Measurements from ENCODE around the gene KRT1. TPM values are rescaled to one million over a fixed set of nuclear protein-coding genes. Genes with fewer than 3 reads are reported as not detected.

KRT1 gene
- total RNA-seq, 1 donor from 2014 or later, result not detected

DNA sequence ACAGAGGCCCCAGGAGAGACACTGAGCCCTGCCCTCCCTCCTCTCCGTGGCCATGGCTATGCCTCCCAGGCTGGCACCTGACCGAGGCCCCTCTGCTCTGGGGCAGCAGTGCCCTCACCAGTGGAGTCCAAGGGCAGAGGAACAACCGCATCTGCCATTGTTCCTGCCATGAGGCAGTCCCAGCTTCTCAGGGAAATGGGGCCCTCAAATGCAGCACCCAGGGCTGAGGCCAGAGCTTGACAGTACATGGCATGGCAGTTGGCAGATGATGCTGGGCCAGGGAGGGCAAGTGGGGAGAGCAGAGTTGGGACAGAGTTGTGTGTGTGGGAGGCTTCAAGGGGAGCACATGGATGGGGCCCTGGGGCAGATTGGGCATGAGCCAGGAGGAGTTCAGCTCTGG is 44.2 kb upstream of the KRT1 start:
- Mint-ChIP-seq H3K4me3 (ENCODE audit: unreplicated experiment) (no peak overlapping the region), H3K27me3 (ENCODE audit: low read depth) (peaks cover 51% of the 10 kb centered on the region), H3K4me1 (ENCODE audit: low read depth) (no peaks in the 10 kb centered on the region), H3K27ac (ENCODE audit: unreplicated experiment) (no peak overlapping the region), H3K36me3 (ENCODE audit: low read depth) (no peaks in the 10 kb centered on the region), H3K9me3 (ENCODE audit: low read depth) (no peaks in the 10 kb centered on the region)
- no peak for DNase-seq (ENCODE audit: low spot score)
- TF ChIP-seq, protein P1, sequence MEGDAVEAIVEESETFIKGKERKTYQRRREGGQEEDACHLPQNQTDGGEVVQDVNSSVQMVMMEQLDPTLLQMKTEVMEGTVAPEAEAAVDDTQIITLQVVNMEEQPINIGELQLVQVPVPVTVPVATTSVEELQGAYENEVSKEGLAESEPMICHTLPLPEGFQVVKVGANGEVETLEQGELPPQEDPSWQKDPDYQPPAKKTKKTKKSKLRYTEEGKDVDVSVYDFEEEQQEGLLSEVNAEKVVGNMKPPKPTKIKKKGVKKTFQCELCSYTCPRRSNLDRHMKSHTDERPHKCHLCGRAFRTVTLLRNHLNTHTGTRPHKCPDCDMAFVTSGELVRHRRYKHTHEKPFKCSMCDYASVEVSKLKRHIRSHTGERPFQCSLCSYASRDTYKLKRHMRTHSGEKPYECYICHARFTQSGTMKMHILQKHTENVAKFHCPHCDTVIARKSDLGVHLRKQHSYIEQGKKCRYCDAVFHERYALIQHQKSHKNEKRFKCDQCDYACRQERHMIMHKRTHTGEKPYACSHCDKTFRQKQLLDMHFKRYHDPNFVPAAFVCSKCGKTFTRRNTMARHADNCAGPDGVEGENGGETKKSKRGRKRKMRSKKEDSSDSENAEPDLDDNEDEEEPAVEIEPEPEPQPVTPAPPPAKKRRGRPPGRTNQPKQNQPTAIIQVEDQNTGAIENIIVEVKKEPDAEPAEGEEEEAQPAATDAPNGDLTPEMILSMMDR (IDR thresholded peaks at IDR 0.05), result no peak

DNA sequence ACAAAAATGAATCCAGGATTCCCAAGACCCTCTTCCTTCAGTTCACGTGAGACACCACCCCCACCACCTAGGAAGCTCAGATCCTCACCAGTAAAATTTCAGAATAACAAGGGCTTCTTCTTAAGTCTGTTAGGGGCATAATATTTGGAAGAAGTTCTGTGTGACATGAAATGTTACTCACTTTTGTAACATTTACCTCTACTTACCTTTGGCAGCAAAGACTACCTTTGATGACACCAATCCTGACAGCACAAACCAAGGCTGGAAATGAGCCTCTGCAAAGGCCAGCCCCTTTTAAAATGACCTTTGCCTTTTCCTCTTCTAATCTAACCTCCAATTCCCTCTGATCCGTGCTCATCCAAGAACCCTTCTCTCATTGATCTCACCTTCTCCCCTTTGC is 42.5 kb upstream of the KRT1 start:
- Mint-ChIP-seq H3K27ac (ENCODE audit: unreplicated experiment) (no peak overlapping the region), H3K9me3 (ENCODE audit: low read depth) (no peaks in the 10 kb centered on the region), H3K4me3 (ENCODE audit: unreplicated experiment) (no peak overlapping the region), H3K36me3 (ENCODE audit: low read depth) (no peaks in the 10 kb centered on the region), H3K4me1 (ENCODE audit: low read depth) (no peaks in the 10 kb centered on the region), H3K27me3 (ENCODE audit: low read depth) (peaks cover 46% of the 10 kb centered on the region)
- DNase-seq (ENCODE audit: low spot score), result no peak
- TF ChIP-seq, protein P1 (IDR thresholded peaks at IDR 0.05), result no peak

DNA sequence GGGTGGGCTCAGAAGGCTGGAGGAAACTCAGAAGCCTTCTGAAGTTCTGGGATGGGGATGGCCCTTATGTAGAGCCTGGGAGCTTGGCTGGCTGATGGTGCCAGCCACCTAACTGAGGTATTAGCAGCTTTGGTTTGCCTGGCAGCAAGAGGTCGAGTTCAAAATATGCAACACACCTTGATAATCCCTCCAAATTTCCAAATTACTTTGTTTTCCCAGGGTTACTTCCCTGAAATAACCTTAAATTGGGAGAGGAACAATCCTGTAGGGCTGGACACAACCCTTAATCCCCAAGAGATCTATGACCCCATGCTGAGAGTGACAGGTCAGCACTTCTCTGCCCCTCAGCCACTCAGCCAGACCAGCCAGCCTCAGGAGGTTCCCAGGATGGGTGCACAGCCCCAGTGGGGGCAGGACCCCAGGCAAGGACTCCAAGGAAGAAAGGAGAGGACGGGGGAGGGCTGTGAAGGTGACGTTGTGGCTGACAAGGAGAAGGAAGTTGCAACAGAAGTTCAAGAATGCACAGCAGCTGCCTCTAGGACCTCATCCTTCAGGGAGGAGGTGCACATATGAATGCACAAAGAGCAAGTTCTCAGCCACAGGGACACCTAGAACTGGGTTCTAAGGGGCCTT is 41.7 kb upstream of the KRT1 start:
- no peak overlapping the region for H3K27ac Mint-ChIP-seq (ENCODE audit: unreplicated experiment)
- TF ChIP-seq, protein P1 (IDR thresholded peaks at IDR 0.05), result no peak
- H3K27me3 Mint-ChIP-seq (ENCODE audit: low read depth), result peaks cover 48% of the 10 kb centered on the region
- H3K4me3 Mint-ChIP-seq (ENCODE audit: unreplicated experiment), result no peak overlapping the region
- no peaks in the 10 kb centered on the region for H3K36me3 Mint-ChIP-seq (ENCODE audit: low read depth)
- H3K9me3 Mint-ChIP-seq (ENCODE audit: low read depth), result no peaks in the 10 kb centered on the region
- DNase-seq (ENCODE audit: low spot score), result no peak
- H3K4me1 Mint-ChIP-seq (ENCODE audit: low read depth), result no peaks in the 10 kb centered on the region

DNA sequence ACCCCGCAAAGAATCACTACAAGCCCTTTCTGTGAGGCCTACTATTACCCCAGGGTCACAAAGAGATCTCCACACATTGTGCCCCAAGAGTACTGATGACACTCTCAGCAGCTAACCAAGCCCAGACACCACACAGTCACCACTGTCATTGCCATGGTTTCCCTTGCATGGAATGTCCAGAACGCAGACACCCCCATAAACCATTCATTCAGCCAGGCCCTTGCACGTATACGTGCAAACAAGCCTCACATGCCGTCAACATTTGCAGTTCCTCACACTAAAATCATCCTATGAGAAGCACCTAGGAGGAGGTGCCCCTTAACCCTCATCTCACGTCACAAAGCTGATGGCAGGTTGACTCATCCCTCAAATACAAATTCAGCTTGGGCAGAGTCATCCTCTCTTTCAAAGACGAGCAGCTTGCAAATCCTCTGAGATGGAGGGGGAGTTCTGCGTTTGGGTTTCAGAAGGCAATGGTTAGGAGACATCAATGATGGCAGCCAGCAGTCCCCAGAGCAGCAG is 40.2 kb upstream of the KRT1 start:
- Mint-ChIP-seq H3K4me1 (ENCODE audit: low read depth) (no peaks in the 10 kb centered on the region), H3K27ac (ENCODE audit: unreplicated experiment) (no peak overlapping the region), H3K27me3 (ENCODE audit: low read depth) (peaks cover 52% of the 10 kb centered on the region), H3K36me3 (ENCODE audit: low read depth) (no peaks in the 10 kb centered on the region), H3K9me3 (ENCODE audit: low read depth) (no peaks in the 10 kb centered on the region), H3K4me3 (ENCODE audit: unreplicated experiment) (no peak overlapping the region)
- no peak for DNase-seq (ENCODE audit: low spot score)
- TF ChIP-seq, protein P1 (IDR thresholded peaks at IDR 0.05), result no peak

DNA sequence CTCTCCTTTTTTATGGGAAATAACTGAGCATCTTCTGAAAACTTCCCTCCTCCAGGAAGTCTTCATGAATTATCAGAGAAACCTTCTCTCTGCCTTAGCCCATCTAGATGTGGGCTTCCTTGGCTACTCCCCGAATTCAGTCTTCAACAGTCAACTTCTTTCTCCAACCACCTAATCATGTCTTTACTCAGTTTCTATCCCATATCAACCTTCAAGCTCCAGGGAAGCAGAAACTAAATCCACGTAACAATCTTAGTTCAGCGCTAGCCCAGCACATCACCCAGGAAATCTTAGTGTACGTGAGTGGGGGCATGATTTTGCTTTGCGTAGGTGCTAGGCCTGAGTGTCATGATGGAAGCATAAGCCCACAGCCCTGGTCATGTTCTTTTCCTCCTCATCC is 35.9 kb upstream of the KRT1 start:
- DNase-seq (ENCODE audit: low spot score), result no peak
- H3K36me3 Mint-ChIP-seq (ENCODE audit: low read depth), result no peaks in the 10 kb centered on the region
- H3K4me1 Mint-ChIP-seq (ENCODE audit: low read depth), result peaks cover 3% of the 10 kb centered on the region
- H3K27ac Mint-ChIP-seq (ENCODE audit: unreplicated experiment), result no peak overlapping the region
- H3K4me3 Mint-ChIP-seq (ENCODE audit: unreplicated experiment), result no peak overlapping the region
- TF ChIP-seq, protein P1 (IDR thresholded peaks at IDR 0.05), result no peak
- peaks cover 70% of the 10 kb centered on the region for H3K27me3 Mint-ChIP-seq (ENCODE audit: low read depth)
- H3K9me3 Mint-ChIP-seq (ENCODE audit: low read depth), result no peaks in the 10 kb centered on the region

Data from chondrocyte (in vitro differentiated cells).